HG03558 (cell line): ENCODE measurements around the gene FANK1.
"Not testable (repeated sequence)": the region's sequence is repeated elsewhere in the genome, so short reads cannot be mapped to it uniquely, and the experiment has no call there.

Source experiments
- ATAC-seq: cut with Tn5 transposase; IDR thresholded peaks from one replicate; pipeline ENCODE4 v1.9.1; 2021; ENCODE audit warnings: moderate number of reproducible peaks; ENCODE audit not compliant: unreplicated experiment; ENCODE audit errors: extremely low read depth

FANK1 gene

GRCh38 chr10:125886914-125887512 lies 9.4 kb upstream of the FANK1 start:
- no peak for ATAC-seq

GRCh38 chr10:125889441-125889840 lies 6.9 kb upstream of the FANK1 start:
- ATAC-seq: not testable (repeated sequence)

DNA sequence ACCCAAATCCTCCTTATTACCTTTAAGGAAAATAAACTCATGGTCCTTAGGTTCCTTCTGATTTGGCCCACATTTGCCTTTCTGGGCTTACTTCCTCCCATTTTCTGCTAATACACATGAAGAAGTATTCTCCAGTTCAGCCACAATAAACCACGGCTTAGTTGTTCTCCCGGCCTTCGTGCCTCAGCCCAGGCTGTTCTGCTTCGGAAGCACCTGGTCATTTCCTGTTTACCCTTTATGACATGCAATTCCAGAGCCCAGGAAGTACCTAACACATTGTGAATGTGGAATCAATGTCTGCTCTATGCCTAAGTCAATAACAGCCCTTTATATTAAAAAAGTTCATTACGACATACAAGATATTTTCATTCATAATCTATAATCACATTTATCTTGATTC lies 4.0 kb upstream of the FANK1 start:
- ATAC-seq: not testable (repeated sequence)

DNA sequence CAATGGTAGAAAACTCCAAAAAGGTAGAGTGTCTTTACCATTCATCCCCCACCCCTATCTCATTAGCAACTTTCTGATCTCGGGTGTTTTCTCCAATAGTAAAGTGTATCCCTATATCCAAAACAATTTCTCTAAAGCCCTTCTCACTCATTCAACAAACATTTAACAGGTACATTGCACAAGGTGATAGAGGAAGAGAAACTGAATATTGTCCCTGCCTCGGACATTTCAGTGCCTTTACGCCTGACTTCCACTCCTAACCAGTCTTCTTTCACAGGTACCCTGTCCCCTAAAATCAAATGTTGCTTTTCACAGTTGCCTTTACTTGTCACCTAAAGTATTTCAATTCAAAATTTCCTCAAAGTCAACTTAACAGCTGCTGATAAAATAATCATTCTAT lies 2.2 kb upstream of the FANK1 start:
- ATAC-seq: not testable (repeated sequence)

- ATAC-seq: peak; percentile 23
Measured at GRCh38 chr10:125895130-125896087, 955 bp upstream of the FANK1 start.

DNA sequence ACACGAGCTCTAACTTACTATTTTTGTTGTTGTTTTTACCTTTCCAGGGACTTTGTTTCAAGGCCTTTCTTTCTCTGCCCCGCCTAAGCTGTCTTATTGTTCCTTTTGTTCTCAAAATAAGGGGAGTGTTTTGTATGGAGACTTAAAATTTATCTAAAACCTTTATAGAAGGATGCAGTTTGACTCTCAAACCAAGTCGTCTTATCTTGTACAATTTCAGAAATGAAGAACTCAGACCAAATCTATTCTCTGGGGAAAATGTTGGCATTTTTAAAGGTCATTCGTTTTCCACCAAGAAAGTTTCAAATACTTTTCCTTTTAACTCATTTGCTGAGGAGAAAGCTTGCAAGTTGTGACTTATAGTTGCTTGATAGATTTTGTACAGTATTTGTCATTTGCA lies 953 bp downstream of the FANK1 start:
- ATAC-seq: not testable (repeated sequence)

GRCh38 chr10:125900963-125901362 lies 4.6 kb downstream of the FANK1 start:
- not testable (repeated sequence) for ATAC-seq

- not testable (repeated sequence) for ATAC-seq
Measured at GRCh38 chr10:125903135-125903640, 6.8 kb downstream of the FANK1 start.

DNA sequence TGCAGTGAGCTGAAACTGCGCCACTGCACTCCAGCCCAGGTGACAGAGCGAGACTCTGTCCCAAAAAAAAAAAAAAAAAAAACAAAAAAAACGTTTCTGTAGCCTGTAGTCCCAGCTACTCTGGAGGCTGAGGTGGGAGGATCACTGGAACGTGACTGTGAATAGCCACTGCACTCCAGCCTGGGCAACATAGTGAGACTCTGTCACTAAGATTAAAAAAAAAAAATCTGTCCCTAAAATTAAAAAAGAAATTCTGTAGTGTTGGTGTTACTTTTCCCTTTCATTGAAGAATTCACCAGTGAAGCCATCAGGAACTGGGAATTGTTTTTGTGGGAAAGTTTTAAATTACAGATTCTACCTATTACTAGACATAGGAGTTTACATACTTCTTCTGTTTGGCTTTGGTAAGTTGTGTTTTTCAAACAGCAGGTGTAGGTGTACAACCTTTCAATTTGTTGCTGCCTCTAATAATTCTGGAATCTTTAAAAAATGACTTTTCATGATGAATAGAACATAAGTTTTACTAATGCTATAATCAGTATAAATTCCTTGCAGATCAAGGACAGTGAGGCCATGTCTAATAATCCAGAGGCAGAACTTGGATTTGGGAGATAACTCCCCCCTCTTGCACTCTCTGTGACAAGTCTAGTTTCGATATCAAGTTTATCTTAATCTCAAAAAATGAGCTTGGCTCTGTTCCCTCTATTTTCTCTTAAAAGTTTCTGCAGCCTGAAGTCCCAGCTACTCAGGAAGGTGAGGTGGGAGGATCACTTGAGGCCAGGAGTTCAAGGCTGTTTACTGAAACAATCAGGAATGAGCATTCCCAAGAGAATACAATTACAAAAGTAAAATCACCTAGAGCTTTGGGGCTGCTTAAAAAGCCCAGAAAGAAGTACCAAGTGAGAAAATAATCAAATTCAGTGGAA lies 9.0 kb downstream of the FANK1 start:
- ATAC-seq: not testable (repeated sequence)

- not testable (repeated sequence) for ATAC-seq
Measured at GRCh38 chr10:125907598-125907997, 11.2 kb downstream of the FANK1 start.

- ATAC-seq: not testable (repeated sequence)
Measured at GRCh38 chr10:125908813-125909212, 12.4 kb downstream of the FANK1 start.

GRCh38 chr10:125909491-125909890 lies 13.1 kb downstream of the FANK1 start:
- ATAC-seq: not testable (repeated sequence)

- ATAC-seq: no peak
Measured at GRCh38 chr10:125911145-125911544, 14.8 kb downstream of the FANK1 start.

DNA sequence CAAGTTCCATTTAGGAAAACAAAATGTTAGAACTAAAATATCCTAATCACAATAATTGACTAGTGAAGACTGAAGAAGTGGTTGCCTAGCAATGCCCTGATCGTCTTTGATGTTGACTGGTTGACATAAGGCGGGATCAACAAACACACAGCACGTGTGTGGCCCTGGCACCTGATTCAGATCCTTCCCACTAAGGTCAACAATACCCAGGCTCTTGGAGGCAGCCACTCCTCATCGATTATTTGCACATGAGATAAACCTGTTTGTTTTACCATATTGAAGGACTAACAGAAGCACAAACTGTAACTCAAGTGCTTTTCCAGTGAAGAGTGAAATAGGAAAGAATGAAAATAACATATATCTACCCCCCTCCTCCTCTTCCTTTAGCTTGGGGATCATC lies 15.6 kb downstream of the FANK1 start:
- no peak for ATAC-seq

GRCh38 chr10:125913277-125913676 lies 16.9 kb downstream of the FANK1 start:
- ATAC-seq: not testable (repeated sequence)

- ATAC-seq: no peak
Measured at GRCh38 chr10:125916977-125917376, 20.6 kb downstream of the FANK1 start.

GRCh38 chr10:125917704-125918361 lies 21.5 kb downstream of the FANK1 start:
- not testable (repeated sequence) for ATAC-seq

GRCh38 chr10:125921643-125922306 lies 25.4 kb downstream of the FANK1 start:
- ATAC-seq: not testable (repeated sequence)

GRCh38 chr10:125925262-125925834 lies 29.0 kb downstream of the FANK1 start:
- no peak for ATAC-seq
